ENCODE data around the gene CCDC171. TPM values are rescaled to one million over a fixed set of nuclear protein-coding genes. Genes with fewer than 3 reads are reported as not detected.

The CCDC171 gene
- total RNA-seq, 1 experiment from 2014 or later, result 2.4 TPM

DNA sequence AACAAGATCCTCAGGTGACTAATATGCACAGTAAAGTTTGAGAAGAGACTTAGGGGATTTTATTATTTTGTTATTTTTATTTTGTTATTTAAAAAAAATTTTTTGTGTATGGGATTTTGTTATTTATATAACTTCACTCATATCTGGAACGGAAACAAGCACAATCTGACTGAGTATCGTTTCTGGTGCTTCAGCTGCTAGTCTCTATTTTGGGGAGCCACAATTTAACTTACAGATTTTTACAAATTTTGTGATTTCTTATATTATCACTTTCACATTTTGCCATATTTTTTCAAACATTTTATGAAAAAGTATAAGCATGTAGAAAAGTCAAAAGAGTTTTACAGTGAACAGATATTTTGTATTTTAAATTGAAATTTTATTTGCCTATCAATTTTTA, 208.7 kb downstream of the CCDC171 start:
- Mint-ChIP-seq H3K36me3 (ENCODE audit: insufficient read depth in 1 of 3, low read depth in 3 of 3) (no peaks in the 10 kb centered on the region; a peak in 1 of 7 replicates), H3K4me1 (no peaks in the 10 kb centered on the region)
- WGBS (ENCODE audit: extremely low coverage, insufficient read length, low lambda C conversion rate), result no CpG with 5 or more reads among the region's 2 CpGs

More for the DNA sequence above, 208.7 kb downstream of the CCDC171 start:
- H3K23me2 ChIP-seq (ENCODE audit: insufficient read length, low read depth, low read length, poor library complexity, severe bottlenecking), result no peaks in the 10 kb centered on the region
- H3K27ac ChIP-seq (ENCODE audit: insufficient read length, low read depth, low read length), result no peak overlapping the region
- no peak overlapping the region for H3K9ac ChIP-seq (ENCODE audit: extremely low read depth, insufficient read length, low read length)
- H4K91ac ChIP-seq (ENCODE audit: insufficient read length, low read depth, low read length), result no peak overlapping the region
- H4K5ac ChIP-seq (ENCODE audit: insufficient read length, low read depth, low read length), result no peak overlapping the region
- no peak for DNase-seq
- H3K27ac Mint-ChIP-seq, result no peak overlapping the region
- H3K27me3 ChIP-seq (ENCODE audit: insufficient read depth, low read length), result no peaks in the 10 kb centered on the region
- no peak overlapping the region for H2AK5ac ChIP-seq (ENCODE audit: insufficient read length, low read length)
- no peaks in the 10 kb centered on the region for H3K4me1 ChIP-seq (ENCODE audit: insufficient read depth, low read length)
- H3K4ac ChIP-seq (ENCODE audit: low read depth, low read length), result no peak overlapping the region
- H2BK5ac ChIP-seq (ENCODE audit: insufficient read length, low read length), result no peak overlapping the region
- H3T11ph ChIP-seq (ENCODE audit: low read length), result no peak overlapping the region
- no peaks in the 10 kb centered on the region for H3K79me2 ChIP-seq (ENCODE audit: insufficient read depth, low read length)
- TF ChIP-seq, protein P1, sequence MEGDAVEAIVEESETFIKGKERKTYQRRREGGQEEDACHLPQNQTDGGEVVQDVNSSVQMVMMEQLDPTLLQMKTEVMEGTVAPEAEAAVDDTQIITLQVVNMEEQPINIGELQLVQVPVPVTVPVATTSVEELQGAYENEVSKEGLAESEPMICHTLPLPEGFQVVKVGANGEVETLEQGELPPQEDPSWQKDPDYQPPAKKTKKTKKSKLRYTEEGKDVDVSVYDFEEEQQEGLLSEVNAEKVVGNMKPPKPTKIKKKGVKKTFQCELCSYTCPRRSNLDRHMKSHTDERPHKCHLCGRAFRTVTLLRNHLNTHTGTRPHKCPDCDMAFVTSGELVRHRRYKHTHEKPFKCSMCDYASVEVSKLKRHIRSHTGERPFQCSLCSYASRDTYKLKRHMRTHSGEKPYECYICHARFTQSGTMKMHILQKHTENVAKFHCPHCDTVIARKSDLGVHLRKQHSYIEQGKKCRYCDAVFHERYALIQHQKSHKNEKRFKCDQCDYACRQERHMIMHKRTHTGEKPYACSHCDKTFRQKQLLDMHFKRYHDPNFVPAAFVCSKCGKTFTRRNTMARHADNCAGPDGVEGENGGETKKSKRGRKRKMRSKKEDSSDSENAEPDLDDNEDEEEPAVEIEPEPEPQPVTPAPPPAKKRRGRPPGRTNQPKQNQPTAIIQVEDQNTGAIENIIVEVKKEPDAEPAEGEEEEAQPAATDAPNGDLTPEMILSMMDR (conservative IDR thresholded peaks at IDR 0.05), result no peak
- no peak overlapping the region for H3K56ac ChIP-seq (ENCODE audit: insufficient read length, low read depth, low read length)
- H4K8ac ChIP-seq (replicated peaks; ENCODE audit: insufficient read length, low read depth, low read length), result no peak overlapping the region
- H3K79me1 ChIP-seq (ENCODE audit: insufficient read depth, low read depth, low read length, poor library complexity, severe bottlenecking), result no peaks in the 10 kb centered on the region
- H3K23ac ChIP-seq (ENCODE audit: insufficient read length, low read depth, low read length), result no peak overlapping the region
- no peak overlapping the region for H2BK120ac ChIP-seq (ENCODE audit: low read depth, low read length, poor library complexity, severe bottlenecking)
- H3K14ac ChIP-seq (ENCODE audit: insufficient read depth, low read length), result no peak overlapping the region
- H2BK20ac ChIP-seq (ENCODE audit: low read depth, low read length, poor library complexity, severe bottlenecking), result no peak overlapping the region
- H2BK15ac ChIP-seq (ENCODE audit: low read depth, low read length), result no peak overlapping the region
- H2AFZ ChIP-seq (ENCODE audit: low read length), result no peak overlapping the region
- H3K9me3 Mint-ChIP-seq, result no peaks in the 10 kb centered on the region
- no peak overlapping the region for H3K18ac ChIP-seq (ENCODE audit: insufficient read length, low read depth, low read length)
- H2BK12ac ChIP-seq (ENCODE audit: insufficient read length, low read depth, low read length), result no peak overlapping the region
- H3K9me3 ChIP-seq (ENCODE audit: control insufficient read depth, low read depth, low read length), result no peaks in the 10 kb centered on the region
- no peaks in the 10 kb centered on the region for H3K27me3 Mint-ChIP-seq (ENCODE audit: low read depth)
- no peak overlapping the region for H3K4me3 Mint-ChIP-seq
- no peak overlapping the region for H3K4me2 ChIP-seq (ENCODE audit: insufficient read depth, insufficient read length, low read length)
- no peaks in the 10 kb centered on the region for H4K20me1 ChIP-seq (ENCODE audit: control insufficient read depth, insufficient read depth, insufficient read length)

Data from H9 (cell line).